GM12801 (cell line): Measurements from ENCODE around the gene PHLDB2.

Experiments used
- TF ChIP-seq, protein P1 (sequence below): IDR thresholded peaks from one replicate; pipeline ENCODE4 v1.5.1; 2011; ENCODE audit warnings: control low read depth; ENCODE audit not compliant: insufficient read length; ENCODE audit errors: extremely low read depth

The PHLDB2 gene

DNA sequence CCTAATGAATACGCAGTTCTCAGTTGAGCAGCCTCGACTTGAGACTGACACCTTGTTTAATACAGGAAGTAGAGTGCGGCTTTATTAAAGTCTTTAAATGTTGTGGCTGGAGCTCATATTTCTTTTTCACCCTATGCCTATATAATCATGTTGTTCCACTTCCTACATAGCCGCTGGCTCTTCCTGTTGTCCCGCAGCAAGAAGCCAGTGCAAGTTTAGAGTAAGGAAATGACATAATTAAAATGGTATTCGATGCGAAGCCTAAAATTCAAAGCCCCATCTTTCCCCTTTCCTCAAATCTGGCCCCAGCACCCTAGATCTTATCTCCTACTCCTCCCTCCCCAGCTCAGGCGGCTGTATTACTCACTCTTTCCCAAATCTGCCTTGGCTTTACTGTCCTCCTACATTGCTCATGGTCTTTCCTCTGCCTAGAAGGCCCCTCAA lies 7.5 kb upstream of the PHLDB2 start:
- TF ChIP-seq, protein P1, sequence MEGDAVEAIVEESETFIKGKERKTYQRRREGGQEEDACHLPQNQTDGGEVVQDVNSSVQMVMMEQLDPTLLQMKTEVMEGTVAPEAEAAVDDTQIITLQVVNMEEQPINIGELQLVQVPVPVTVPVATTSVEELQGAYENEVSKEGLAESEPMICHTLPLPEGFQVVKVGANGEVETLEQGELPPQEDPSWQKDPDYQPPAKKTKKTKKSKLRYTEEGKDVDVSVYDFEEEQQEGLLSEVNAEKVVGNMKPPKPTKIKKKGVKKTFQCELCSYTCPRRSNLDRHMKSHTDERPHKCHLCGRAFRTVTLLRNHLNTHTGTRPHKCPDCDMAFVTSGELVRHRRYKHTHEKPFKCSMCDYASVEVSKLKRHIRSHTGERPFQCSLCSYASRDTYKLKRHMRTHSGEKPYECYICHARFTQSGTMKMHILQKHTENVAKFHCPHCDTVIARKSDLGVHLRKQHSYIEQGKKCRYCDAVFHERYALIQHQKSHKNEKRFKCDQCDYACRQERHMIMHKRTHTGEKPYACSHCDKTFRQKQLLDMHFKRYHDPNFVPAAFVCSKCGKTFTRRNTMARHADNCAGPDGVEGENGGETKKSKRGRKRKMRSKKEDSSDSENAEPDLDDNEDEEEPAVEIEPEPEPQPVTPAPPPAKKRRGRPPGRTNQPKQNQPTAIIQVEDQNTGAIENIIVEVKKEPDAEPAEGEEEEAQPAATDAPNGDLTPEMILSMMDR = no peak

DNA sequence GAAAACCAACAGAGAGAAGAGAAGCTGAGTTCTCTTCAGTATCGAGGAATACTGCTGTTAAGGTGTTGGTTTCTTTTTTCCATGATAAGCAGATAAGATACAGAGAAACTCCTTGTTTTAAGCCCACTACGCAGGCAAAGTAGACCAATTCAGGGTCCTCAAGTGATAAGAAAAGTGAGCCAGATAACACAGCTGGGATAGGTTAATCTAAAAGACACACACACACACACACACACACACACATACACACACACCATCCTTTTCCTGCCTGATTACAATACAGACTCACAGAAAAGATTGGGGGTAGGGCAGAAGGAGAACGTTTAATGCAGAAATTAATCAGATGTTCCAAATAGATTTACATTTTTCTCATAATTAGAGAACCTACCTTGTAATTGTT lies 6.5 kb upstream of the PHLDB2 start:
- TF ChIP-seq, protein P1 = no peak

DNA sequence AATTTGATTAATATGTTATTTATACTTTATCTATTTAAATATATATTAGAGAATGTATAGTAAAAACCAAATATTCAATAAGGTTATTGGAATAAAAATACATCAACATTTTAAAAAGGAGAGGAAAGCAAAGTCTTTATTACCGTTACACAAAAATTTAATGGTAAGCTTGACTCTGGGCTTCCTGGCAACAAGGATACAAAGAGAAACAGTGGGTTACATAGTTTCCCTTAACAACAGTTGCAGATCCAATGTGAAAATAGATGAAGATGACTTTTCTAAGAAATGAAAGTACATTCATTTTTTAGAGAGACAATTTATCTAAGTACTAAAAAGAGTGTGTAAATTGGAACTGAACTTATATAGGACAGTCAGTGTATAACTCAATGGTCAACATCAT lies 6.0 kb upstream of the PHLDB2 start:
- TF ChIP-seq, protein P1 = no peak

DNA sequence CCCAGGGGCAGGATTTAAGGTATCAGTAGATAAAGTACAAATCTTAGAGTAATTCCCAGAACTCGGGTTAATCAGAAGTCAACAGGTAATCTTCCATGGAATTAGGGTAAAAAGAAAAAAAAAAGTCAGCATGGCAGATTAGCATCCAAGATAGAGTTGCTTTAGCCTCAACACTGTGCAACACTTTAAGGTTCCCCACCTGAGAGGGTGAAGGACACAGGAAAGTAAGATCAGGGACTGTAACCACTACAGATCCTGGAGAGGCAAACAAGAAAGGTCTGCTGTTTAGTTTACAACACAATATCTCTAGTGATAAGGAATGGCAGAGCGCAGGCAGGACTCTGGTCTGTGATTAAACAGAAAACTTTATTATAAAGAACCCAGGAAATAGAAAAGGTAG lies 4.1 kb upstream of the PHLDB2 start:
- TF ChIP-seq, protein P1 = no peak

DNA sequence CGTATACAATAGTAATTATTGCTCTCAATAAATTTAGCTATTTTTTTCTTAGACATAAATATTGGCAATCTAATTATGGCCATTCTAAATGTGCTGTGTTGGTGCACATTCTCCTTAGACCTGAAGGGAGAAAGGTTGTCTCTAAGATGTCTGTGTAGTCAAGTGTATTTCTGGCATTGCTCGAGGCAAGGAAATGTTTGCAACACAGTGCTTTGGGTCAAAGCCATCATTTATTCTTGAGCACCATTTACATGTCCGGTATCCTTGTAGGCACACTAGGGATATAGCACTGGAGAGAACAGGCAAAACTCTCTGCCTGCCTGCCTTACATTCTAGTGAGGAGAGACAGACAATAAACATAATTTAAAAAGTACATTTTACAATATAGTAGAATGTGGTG lies 2.6 kb upstream of the PHLDB2 start:
- TF ChIP-seq, protein P1 = no peak

DNA sequence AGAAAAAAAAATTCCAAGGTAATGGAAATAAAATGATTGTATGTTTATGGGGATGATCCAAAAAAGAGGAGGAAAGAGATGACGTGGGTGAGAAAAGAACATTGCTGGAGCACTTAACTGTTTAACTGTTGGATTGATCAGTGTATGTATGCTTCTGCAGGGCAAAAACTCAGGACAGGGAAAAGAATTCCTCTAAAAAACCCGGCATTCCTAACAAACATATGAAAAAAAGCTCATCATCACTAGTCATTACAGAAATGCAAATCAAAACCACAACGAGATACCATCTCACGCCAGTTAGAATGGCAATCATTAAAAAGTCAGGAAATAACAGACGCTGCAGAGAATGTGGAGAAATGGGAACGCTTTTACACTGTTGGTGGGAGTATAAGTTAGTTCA lies 1.6 kb upstream of the PHLDB2 start:
- TF ChIP-seq, protein P1 = no peak

DNA sequence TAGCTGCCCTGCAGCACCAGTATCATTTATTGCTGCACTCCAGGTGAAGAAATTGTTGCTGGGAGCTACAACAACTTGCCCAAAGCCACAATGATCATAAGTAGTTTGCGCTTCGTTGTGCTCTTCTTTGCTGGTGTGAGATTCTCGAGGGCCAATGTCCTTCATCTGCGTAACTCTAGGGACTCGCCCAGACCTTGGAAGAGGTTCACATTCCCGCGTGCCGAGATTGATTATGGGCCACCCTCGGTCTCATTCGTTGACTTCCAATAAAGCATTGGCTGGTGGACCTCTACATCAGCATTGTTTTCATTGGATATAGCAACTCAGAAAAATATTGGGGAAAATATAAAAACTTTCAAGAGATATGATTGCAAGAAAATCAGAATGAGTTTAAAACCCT lies 423 bp upstream of the PHLDB2 start:
- TF ChIP-seq, protein P1 = no peak
